GM19455 (cell line): ENCODE results near the gene SAPCD1.

Source experiments
- ATAC-seq: cut with Tn5 transposase; IDR thresholded peaks from one replicate; pipeline ENCODE4 v1.9.1; 2021; ENCODE audit not compliant: unreplicated experiment

Gene SAPCD1

DNA sequence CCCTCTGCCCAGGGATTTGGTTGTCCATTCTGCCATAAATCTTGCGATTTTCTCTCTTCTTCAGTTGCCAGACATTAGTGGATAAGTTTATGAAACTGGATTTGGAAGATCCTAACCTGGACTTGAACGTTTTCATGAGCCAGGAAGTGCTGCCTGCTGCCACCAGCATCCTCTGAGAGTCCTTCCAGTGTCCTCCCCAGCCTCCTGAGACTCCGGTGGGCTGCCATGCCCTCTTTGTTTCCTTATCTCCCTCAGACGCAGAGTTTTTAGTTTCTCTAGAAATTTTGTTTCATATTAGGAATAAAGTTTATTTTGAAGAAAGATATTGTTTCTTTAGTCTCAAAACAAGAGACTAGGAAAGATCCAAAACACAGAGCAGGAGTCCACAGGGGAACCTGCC lies at the start of gene SAPCD1:
SAPCD1 (plus strand) TSS at position 301 of the 400 bp plus-strand sequence. CDS start 399 bp downstream, outside the sequence.
- no peak for ATAC-seq

GRCh38 chr6:31713465-31713864 lies 49.0 kb upstream of the SAPCD1 start:
- ATAC-seq = no peak

- no peak for ATAC-seq
These were observed 48.3 kb upstream of the SAPCD1 start for GRCh38 chr6:31713991-31714684.

DNA sequence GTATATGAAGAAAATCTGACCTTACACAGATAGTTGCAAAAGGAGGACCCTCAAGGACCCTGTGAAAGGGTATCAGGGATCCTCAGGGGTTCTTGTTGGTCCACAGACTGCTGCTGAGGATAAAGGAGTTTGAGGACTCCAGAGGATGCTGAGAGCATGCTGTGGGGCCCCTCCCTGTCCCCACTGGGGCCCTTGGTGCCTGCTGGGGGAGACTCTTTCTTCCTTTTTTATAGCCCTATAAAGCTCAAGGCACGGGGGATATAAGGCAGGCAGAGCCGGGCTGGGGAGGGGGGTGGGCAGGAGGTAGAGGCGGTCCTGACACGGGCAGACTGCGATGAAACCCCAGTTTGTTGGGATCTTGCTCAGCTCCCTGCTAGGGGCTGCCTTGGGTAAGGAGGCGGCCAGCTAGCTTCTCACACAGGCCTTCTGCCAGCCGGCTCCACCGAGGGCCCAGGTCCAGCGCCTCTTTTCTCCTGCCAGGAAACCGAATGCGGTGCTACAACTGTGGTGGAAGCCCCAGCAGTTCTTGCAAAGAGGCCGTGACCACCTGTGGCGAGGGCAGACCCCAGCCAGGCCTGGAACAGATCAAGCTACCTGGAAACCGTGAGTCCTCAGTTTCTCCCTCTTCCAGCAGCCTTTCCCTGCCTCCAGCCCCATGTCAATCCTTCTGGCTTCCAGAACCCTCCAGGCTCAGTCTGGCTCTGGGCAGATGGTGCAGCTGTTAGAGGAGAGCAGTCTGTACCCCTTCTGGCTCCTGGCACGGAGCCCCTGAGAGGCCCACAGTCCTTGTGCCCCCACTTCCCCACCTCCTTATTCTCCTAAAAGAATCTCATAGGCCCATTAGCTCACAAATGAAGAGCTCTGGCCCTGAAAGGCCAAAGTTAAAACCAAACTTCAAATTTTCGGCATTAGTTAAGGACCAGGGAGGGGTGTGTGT lies 47.2 kb upstream of the SAPCD1 start, which contains the start of gene LY6G6D:
LY6G6D (plus strand) TSS at position 327 of the 937 bp plus-strand sequence; CDS start at position 335, 8 bp downstream.
- ATAC-seq = no peak

DNA sequence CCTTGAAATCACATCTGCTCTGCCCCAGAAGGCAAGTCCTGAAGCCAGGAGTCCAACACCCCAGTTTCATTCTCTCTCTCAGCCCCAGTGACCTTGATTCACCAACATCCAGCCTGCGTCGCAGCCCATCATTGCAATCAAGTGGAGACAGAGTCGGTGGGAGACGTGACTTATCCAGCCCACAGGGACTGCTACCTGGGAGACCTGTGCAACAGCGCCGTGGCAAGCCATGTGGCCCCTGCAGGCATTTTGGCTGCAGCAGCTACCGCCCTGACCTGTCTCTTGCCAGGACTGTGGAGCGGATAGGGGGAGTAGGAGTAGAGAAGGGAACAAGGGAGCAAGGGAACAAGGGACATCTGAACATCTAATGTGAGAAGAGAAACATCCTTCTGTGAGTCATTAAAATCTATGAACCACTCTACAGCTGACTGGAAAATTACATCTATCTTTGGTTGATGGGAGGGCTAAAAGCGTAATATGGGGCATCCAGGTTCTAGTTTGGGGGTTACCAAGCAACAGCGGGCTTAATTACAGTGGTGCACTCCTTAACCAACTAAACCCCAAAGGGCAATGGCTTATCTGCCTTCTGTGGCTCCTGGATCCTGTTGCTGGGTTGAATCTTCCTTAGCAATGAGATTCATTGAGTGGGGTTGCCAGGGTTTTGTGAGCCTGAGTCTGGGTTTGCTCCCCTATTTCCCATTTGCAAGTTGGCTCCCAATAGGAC lies 44.8 kb upstream of the SAPCD1 start:
- ATAC-seq = no peak

- ATAC-seq = no peak
These were observed 44.2 kb upstream of the SAPCD1 start for GRCh38 chr6:31718265-31718664.

- no peak for ATAC-seq
These were observed 43.5 kb upstream of the SAPCD1 start for GRCh38 chr6:31719001-31719400.

GRCh38 chr6:31720196-31720770 lies 42.2 kb upstream of the SAPCD1 start:
- no peak for ATAC-seq

GRCh38 chr6:31721351-31722020 lies 41.0 kb upstream of the SAPCD1 start, which contains the start of gene LY6G6C:
Gene LY6G6C (minus strand): TSS chr6:31721746. CDS start chr6:31721679, 67 bp downstream.
- no peak for ATAC-seq

DNA sequence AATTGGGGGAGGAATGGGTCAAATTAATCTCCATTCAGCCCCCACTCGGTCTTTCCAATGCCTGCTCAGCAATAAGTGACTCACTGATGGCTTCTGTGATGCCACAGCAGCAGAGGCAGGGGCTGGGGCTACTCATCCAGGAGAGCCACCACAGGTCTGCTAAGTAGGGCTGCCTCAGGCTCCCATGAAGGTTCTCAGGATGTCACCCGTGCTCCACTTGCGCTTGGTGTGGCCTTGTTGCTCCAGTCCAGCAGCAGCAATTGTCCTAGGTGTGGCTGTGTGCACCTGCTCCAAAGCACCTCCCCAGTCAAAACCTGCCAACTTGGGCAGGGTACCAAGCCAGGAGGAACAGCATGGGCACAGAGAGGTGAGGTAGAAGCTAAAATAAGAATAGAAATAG lies 40.3 kb upstream of the SAPCD1 start:
- no peak for ATAC-seq

GRCh38 chr6:31723245-31723979 lies 39.0 kb upstream of the SAPCD1 start, which contains the start of gene MPIG6B:
Gene MPIG6B (plus strand): TSS chr6:31723373. CDS start chr6:31723384, 11 bp downstream.
- no peak for ATAC-seq

DNA sequence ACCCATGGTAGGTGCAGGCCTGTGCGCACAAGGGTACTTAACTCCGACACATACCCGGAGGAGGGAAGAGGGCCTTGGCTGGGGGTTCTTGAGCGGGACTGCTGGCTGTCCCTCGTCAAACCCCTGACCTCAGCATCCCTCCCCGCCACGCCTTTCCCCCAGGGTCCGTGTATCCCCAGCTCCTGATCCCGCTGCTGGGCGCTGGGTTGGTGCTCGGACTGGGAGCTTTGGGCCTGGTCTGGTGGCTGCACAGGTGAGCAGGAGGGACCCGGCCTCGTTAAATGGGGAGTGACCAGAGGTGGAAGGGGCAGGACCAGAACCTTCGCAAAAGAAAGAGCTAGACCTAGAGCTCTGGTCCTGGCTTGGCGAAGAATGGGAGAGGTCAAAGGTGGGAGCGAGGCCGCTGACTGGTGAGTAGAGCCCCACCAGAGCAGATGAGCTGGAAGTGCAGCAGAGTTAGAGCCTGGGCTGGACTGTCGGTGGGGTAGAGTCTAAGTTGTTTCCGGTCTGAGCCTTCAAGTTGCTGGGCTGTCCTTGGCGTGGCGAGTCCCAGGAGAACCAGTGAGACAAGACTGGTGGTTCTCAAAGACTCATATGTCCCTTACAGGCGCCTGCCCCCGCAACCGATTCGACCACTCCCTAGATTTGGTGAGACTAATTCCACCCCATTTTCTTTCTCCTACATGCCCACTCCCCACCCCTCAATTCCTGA lies 38.3 kb upstream of the SAPCD1 start:
- no peak for ATAC-seq

- no peak for ATAC-seq
These were observed 36.7 kb upstream of the SAPCD1 start for GRCh38 chr6:31725502-31726350.

GRCh38 chr6:31727034-31727716 lies 35.3 kb upstream of the SAPCD1 start:
- no peak for ATAC-seq

- no peak for ATAC-seq
These were observed 34.5 kb upstream of the SAPCD1 start for GRCh38 chr6:31727717-31728671.
